22Rv1 (cell line): Measurements from ENCODE around the gene RNU7-1.

Experiments
- H3K27ac ChIP-seq: fragments of 450-650 bp; 2 replicates; pipeline ENCODE4 v1.5.1; 2017
- ZFX ChIP-seq: fragments of 450-650 bp; IDR thresholded peaks from 2 replicates; pipeline ENCODE4 v1.6.1; 2017; ENCODE audit warnings: antibody characterized with exemption, borderline replicate concordance
- TF ChIP-seq, protein P1 (sequence below): fragments of 450-650 bp; IDR thresholded peaks from 2 replicates; pipeline ENCODE4 v1.5.1; 2017; ENCODE audit warnings: mild to moderate bottlenecking

The RNU7-1 gene

DNA sequence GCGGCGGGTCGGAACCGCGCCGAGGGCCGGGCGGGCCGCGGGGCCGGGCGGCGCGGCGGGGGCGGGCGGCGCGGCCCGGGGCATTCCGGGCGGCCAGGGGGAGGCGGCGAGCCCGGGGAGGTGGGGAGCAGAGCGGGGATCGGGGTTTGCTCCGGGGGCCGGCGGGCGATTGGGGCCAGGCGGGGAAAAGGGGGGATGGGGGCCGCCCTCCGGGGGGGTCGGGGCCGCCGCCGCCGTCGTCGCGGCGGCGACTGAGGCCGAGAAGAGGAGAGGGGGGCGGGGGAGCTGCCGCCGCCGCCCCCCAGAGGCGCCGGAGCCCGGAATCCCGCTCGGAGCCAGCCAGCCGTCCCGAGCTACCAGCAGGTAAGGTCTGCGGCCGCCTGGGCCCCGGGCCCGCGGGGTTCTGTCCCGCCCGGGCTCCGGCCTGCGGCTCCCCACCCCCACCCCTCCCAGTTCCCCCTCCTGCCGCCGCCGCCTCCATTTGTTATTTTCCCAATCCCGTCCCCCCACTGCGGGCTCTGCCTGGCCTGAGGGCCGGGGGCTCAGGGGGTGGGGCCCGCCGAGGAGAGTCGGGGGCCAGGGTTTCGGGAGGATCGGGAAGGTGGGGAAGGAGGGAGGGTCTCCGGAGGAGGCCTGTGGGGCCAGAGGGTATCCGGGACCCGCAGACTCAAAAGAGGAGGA, 15.5 kb upstream of the RNU7-1 start:
- TF ChIP-seq ZFX = no peak
- TF ChIP-seq, protein P1, sequence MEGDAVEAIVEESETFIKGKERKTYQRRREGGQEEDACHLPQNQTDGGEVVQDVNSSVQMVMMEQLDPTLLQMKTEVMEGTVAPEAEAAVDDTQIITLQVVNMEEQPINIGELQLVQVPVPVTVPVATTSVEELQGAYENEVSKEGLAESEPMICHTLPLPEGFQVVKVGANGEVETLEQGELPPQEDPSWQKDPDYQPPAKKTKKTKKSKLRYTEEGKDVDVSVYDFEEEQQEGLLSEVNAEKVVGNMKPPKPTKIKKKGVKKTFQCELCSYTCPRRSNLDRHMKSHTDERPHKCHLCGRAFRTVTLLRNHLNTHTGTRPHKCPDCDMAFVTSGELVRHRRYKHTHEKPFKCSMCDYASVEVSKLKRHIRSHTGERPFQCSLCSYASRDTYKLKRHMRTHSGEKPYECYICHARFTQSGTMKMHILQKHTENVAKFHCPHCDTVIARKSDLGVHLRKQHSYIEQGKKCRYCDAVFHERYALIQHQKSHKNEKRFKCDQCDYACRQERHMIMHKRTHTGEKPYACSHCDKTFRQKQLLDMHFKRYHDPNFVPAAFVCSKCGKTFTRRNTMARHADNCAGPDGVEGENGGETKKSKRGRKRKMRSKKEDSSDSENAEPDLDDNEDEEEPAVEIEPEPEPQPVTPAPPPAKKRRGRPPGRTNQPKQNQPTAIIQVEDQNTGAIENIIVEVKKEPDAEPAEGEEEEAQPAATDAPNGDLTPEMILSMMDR = no peak
- peak overlapping the region; percentile 100 for H3K27ac ChIP-seq

DNA sequence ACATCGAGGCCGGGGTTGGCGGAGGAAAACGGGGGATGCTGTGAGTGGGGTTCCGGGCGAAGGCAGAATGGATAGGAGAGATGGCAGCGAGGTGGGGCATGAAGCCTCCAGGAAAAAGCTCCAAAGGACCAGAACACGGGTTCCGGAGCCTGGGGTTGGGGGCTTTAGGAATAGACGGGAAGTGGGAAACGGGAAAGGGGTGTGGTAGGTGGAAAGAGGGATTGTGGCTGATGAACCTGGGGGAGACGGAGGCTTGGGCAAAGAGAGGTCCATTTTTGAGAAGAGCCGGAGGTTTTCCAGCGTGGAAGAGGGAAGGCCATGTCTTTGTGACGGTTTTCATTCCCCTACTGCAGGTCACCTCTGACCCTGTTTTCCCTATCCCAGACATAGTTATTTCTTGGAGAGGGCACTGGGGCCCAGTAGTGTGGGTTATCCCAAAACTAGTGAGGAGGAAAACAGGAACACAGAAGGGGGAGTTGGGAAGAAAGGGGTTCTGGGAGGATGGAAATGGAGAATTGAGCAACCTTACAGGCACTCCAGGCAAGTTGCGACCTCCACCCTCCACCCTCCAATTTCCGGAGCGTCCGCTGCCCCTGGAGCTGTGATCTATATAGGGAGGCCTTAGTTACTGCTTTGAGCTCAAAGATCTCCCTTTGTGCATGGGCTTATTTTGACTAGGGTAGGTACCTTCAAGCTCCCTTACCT, 14.8 kb upstream of the RNU7-1 start:
- TF ChIP-seq, protein P1 = no peak
- no peak for TF ChIP-seq ZFX
- H3K27ac ChIP-seq = peak overlapping the region; percentile 100

DNA sequence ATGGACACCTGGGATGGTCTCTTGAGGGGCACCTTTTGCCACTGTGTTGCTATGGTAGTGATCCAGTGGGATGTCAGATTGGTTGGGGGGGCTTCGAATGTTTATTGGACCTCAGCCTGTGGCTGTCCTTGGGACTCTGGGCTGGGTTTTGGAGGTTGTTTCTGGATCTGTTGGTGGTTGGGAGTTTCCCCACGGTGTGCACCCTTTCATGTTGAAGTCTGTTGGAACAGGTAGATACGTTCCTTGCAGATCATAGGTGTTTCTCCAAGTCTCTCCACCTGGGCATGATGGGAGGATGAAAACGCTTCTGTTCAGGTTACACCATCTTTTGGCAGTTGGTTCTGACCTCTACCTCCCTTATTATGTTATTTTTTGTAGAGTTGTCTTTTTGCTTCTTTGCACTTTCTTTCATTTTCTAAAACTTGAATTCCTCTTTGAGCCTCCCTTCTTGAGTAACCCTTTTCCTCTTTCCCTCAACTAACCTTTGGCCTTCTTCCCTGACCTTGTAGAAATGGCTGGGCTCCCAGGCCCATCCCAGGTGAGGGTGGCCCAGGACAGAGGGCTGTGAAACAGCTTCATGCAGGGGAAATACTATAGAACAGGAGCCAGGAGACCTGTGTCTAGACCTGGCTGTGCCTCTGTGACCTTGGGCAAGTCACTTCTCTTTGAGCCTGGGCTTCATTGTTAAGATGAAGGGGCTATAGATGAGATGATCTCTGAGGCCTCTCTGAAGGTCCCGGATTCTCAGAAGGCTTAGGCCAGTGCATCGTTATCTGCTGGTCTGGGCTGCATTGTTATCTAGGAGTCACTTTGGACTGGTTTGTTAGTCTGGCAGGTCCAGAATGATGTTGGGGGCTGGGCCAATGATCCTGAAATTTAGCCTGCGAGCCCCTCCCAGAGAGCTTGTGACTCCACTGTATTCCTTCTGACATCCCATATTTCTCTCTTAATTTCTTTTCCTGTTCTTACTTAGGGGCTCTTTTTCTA, 13.9 kb upstream of the RNU7-1 start:
- peak overlapping the region; percentile 100 for H3K27ac ChIP-seq

DNA sequence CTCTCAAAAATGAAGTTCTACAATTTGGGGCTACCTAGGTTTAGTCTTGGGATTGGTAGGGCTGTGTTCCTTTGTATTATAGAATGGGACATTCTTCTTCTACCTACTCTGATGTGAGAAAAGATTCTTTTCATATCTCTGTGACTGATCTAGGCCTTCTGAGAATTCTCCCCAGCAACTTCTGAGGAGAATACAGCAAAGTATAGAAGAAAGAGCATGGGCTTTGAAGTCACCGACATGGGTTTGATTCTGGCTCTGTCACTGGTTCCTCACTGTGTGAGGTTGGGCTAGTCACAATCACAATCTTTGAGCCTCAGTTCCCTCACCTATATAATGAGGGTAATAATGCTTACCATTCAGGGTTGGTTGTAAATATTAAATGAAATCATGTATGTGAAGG, 10.8 kb upstream of the RNU7-1 start:
- H3K27ac ChIP-seq = peak overlapping the region; percentile 100
- TF ChIP-seq, protein P1 = no peak

More for the DNA sequence above, 13.9 kb upstream of the RNU7-1 start:
- TF ChIP-seq ZFX = no peak

DNA sequence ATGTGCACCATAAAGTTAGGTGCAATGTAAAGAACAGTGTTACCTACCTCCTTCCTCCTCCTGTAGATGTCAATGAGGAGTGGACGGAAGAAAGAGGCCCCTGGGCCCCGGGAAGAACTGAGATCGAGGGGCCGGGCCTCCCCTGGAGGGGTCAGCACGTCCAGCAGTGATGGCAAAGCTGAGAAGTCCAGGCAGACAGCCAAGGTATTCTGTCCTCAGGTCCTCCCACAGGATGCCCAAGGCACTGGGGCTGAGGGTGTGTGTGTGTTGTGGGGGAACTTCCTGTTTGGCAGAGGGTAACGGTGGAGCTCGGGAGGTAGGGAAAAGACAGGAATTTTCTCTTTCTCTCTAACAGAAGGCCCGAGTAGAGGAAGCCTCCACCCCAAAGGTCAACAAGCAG, 9.5 kb upstream of the RNU7-1 start:
- TF ChIP-seq, protein P1 = no peak
- TF ChIP-seq ZFX = no peak
- H3K27ac ChIP-seq = peak overlapping the region; percentile 100

DNA sequence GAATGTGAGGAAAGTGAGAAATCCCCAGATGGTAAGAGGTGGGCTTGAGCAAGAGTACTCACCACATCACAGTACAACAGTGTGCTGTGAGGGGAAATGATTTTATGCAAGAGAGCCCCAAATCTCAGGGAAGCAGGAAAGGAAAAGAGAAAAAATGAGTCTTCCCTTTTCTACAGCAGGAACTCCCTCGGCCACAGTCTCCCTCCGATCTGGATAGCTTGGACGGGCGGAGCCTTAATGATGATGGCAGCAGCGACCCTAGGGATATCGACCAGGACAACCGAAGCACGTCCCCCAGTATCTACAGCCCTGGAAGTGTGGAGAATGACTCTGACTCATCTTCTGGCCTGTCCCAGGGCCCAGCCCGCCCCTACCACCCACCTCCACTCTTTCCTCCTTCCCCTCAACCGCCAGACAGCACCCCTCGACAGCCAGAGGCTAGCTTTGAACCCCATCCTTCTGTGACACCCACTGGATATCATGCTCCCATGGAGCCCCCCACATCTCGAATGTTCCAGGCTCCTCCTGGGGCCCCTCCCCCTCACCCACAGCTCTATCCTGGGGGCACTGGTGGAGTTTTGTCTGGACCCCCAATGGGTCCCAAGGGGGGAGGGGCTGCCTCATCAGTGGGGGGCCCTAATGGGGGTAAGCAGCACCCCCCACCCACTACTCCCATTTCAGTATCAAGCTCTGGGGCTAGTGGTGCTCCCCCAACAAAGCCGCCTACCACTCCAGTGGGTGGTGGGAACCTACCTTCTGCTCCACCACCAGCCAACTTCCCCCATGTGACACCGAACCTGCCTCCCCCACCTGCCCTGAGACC, 8.0 kb upstream of the RNU7-1 start:
- H3K27ac ChIP-seq = peak overlapping the region; percentile 100
- TF ChIP-seq, protein P1 = no peak
- TF ChIP-seq ZFX = no peak

DNA sequence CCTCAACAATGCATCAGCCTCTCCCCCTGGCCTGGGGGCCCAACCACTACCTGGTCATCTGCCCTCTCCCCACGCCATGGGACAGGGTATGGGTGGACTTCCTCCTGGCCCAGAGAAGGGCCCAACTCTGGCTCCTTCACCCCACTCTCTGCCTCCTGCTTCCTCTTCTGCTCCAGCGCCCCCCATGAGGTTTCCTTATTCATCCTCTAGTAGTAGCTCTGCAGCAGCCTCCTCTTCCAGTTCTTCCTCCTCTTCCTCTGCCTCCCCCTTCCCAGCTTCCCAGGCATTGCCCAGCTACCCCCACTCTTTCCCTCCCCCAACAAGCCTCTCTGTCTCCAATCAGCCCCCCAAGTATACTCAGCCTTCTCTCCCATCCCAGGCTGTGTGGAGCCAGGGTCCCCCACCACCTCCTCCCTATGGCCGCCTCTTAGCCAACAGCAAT, 7.4 kb upstream of the RNU7-1 start:
- H3K27ac ChIP-seq = peak overlapping the region; percentile 100
- TF ChIP-seq, protein P1 = no peak
- TF ChIP-seq ZFX = no peak
